Measurements from ENCODE around the gene PSMB10.
"Not testable (repeated sequence)": the region's sequence is repeated elsewhere in the genome, so short reads cannot be mapped to it uniquely, and the experiment has no call there.

Gene PSMB10

GRCh38 chr16:67917852-67918236 lies 18.8 kb downstream of the PSMB10 start:
- DNase-seq (ENCODE audit: low spot score): no peak
- no peak for TF ChIP-seq CTCF (IDR thresholded peaks at IDR 0.05; ENCODE audit: extremely low read depth, insufficient read depth, missing control alignments)
- in situ Hi-C loops (cut with MboI; ENCODE audit: low pct_unique_long_range_greater_than_20kb, low sequenced_read_pairs, unreplicated experiment): loop anchor here (25.0 kb wide), 1 partner anchor 381 kb away; the partner anchor contains the start of gene RIPOR1

GRCh38 chr16:67917140-67917851 lies 19.4 kb downstream of the PSMB10 start:
- no peak for DNase-seq (ENCODE audit: low spot score)
- TF ChIP-seq CTCF (IDR thresholded peaks at IDR 0.05; ENCODE audit: extremely low read depth, insufficient read depth, missing control alignments): no peak
- in situ Hi-C loops (cut with MboI; ENCODE audit: low pct_unique_long_range_greater_than_20kb, low sequenced_read_pairs, unreplicated experiment): loop anchor here (25.0 kb wide), 1 partner anchor 380 kb away; the partner anchor contains the start of gene RIPOR1

GRCh38 chr16:67915831-67916723 lies 20.6 kb downstream of the PSMB10 start:
- no peak for DNase-seq (ENCODE audit: low spot score)
- no peak for TF ChIP-seq CTCF (IDR thresholded peaks at IDR 0.05; ENCODE audit: extremely low read depth, insufficient read depth, missing control alignments)
- in situ Hi-C loops (cut with MboI; ENCODE audit: low pct_unique_long_range_greater_than_20kb, low sequenced_read_pairs, unreplicated experiment): loop anchor here (25.0 kb wide), 1 partner anchor 379 kb away; the partner anchor contains the start of gene RIPOR1

- in situ Hi-C loops (cut with MboI; ENCODE audit: low pct_unique_long_range_greater_than_20kb, low sequenced_read_pairs, unreplicated experiment): loop anchor here (25.0 kb wide), 1 partner anchor 378 kb away; the partner anchor contains the start of gene RIPOR1
Measured at GRCh38 chr16:67915496-67915769, 21.2 kb downstream of the PSMB10 start.

GRCh38 chr16:67914758-67915495 lies 21.7 kb downstream of the PSMB10 start:
- in situ Hi-C loops (cut with MboI; ENCODE audit: low pct_unique_long_range_greater_than_20kb, low sequenced_read_pairs, unreplicated experiment): loop anchor here (25.0 kb wide), 1 partner anchor 378 kb away; the partner anchor contains the start of gene RIPOR1
- DNase-seq (ENCODE audit: low spot score): no peak

More at GRCh38 chr16:67915496-67915769, 21.2 kb downstream of the PSMB10 start:
- not testable (repeated sequence) for DNase-seq (ENCODE audit: low spot score)

GRCh38 chr16:67910158-67910557 lies 26.5 kb downstream of the PSMB10 start:
- no peak for TF ChIP-seq CTCF (IDR thresholded peaks at IDR 0.05; ENCODE audit: extremely low read depth, insufficient read depth, missing control alignments)
- DNase-seq (ENCODE audit: low spot score): no peak
- in situ Hi-C loops (cut with MboI; ENCODE audit: low pct_unique_long_range_greater_than_20kb, low sequenced_read_pairs, unreplicated experiment): loop anchor here (25.0 kb wide), 1 partner anchor 373 kb away; the partner anchor contains the start of gene RIPOR1

More at GRCh38 chr16:67914758-67915495, 21.7 kb downstream of the PSMB10 start:
- TF ChIP-seq CTCF (IDR thresholded peaks at IDR 0.05; ENCODE audit: extremely low read depth, insufficient read depth, missing control alignments): no peak

All from GM13977 (cell line).